HG03025 (cell line): ENCODE results near the gene TSPO.

Experiments
- ATAC-seq: cut with Tn5 transposase; IDR thresholded peaks from one replicate; pipeline ENCODE4 v1.9.1; 2021; ENCODE audit warnings: mild to moderate bottlenecking, moderate library complexity; ENCODE audit not compliant: unreplicated experiment, low FRiP score

TSPO gene

GRCh38 chr22:43157874-43158546, 6.7 kb downstream of the TSPO start:
- no peak for ATAC-seq

- ATAC-seq: no peak
Observed at GRCh38 chr22:43158778-43159483, 7.6 kb downstream of the TSPO start.

GRCh38 chr22:43159484-43160178, 8.3 kb downstream of the TSPO start:
- no peak for ATAC-seq

- ATAC-seq: no peak
Observed at GRCh38 chr22:43160497-43161126, 9.3 kb downstream of the TSPO start.

- no peak for ATAC-seq
Observed at GRCh38 chr22:43162412-43163150, 11.2 kb downstream of the TSPO start.

- ATAC-seq: no peak
Observed at GRCh38 chr22:43163241-43163795, 12.0 kb downstream of the TSPO start.

GRCh38 chr22:43164636-43165035, 13.3 kb downstream of the TSPO start:
- ATAC-seq: no peak

GRCh38 chr22:43166132-43166930, 15.0 kb downstream of the TSPO start:
- ATAC-seq: no peak

- no peak for ATAC-seq
Observed at GRCh38 chr22:43167001-43167589, 15.7 kb downstream of the TSPO start.

- ATAC-seq: no peak
Observed at GRCh38 chr22:43168471-43169309, 17.3 kb downstream of the TSPO start.

GRCh38 chr22:43169310-43170130, 18.2 kb downstream of the TSPO start:
- ATAC-seq: no peak

GRCh38 chr22:43170131-43170480, 18.7 kb downstream of the TSPO start:
- ATAC-seq: no peak

- no peak for ATAC-seq
Observed at GRCh38 chr22:43171019-43171491, 19.7 kb downstream of the TSPO start.

- no peak for ATAC-seq
Observed at GRCh38 chr22:43171607-43172006, 20.2 kb downstream of the TSPO start.

- no peak for ATAC-seq
Observed at GRCh38 chr22:43172191-43172590, 20.8 kb downstream of the TSPO start.

- ATAC-seq: no peak
Observed at GRCh38 chr22:43173566-43173965, 22.2 kb downstream of the TSPO start.
